OCI-LY7 (cell line): ENCODE results near the gene GPR84.

Experiments
- EZH2phosphoT487 ChIP-seq: fragments of 200-600 bp; sonication (generic); IDR thresholded peaks from 2 replicates; pipeline ENCODE4 v1.6.1; 2018; ENCODE audit warnings: low read depth, borderline replicate concordance, mild to moderate bottlenecking, mixed run types, antibody characterized with exemption, low read length, moderate library complexity, mixed read lengths
- TF ChIP-seq, protein P1 (sequence below): fragments of 200-600 bp; sonication (generic); conservative IDR thresholded peaks from 2 replicates; pipeline ENCODE4 v1.5.1; 2014; ENCODE audit warnings: mild to moderate bottlenecking, antibody characterized with exemption, low read length, moderate library complexity, mixed read lengths

DNA sequence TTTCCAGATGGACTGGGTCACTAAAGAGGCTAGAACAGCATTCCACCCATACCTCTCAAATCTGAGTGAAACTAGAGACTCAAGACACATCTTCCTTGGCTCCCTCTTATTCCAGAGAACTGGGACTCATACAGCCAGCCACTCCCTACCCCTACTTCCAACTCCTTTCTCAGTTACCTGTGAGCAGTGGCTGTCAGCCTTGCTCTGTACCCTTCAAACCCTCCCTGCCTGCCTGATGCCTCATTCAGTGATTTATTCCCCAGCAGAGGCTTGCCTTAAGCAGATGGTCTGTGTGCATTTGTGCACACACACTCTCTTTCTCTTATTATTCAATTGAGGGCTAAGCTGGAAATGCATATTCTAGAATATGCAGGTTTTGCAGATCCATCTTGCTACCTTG, 14.6 kb downstream of the GPR84 start:
- TF ChIP-seq, protein P1, sequence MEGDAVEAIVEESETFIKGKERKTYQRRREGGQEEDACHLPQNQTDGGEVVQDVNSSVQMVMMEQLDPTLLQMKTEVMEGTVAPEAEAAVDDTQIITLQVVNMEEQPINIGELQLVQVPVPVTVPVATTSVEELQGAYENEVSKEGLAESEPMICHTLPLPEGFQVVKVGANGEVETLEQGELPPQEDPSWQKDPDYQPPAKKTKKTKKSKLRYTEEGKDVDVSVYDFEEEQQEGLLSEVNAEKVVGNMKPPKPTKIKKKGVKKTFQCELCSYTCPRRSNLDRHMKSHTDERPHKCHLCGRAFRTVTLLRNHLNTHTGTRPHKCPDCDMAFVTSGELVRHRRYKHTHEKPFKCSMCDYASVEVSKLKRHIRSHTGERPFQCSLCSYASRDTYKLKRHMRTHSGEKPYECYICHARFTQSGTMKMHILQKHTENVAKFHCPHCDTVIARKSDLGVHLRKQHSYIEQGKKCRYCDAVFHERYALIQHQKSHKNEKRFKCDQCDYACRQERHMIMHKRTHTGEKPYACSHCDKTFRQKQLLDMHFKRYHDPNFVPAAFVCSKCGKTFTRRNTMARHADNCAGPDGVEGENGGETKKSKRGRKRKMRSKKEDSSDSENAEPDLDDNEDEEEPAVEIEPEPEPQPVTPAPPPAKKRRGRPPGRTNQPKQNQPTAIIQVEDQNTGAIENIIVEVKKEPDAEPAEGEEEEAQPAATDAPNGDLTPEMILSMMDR, result no peak
- no peak for TF ChIP-seq EZH2phosphoT487
